Measurements from ENCODE around the gene RNF212B. TPM values are rescaled to one million over a fixed set of nuclear protein-coding genes. Genes with fewer than 3 reads are reported as not detected.
A peak's percentile ranks its signal among the peaks of the same experiment; 100 is the strongest.
"Not testable (repeated sequence)": the region's sequence is repeated elsewhere in the genome, so short reads cannot be mapped to it uniquely, and the experiment has no call there.

RNF212B gene, protein sequence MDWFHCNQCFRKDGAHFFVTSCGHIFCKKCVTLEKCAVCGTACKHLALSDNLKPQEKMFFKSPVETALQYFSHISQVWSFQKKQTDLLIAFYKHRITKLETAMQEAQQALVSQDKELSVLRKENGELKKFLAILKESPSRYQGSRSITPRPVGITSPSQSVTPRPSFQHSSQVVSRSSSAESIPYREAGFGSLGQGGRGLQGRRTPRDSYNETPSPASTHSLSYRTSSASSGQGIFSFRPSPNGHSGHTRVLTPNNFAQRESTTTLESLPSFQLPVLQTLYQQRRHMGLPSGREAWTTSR
- total RNA-seq (not detected), total RNA-seq (0 to 0.64 (median 0) reads per million in 172 experiments)
- polyA plus RNA-seq (2013, experiment 1 of 2), result not detected
- polyA plus RNA-seq (2013, experiment 2 of 2), result not detected

DNA sequence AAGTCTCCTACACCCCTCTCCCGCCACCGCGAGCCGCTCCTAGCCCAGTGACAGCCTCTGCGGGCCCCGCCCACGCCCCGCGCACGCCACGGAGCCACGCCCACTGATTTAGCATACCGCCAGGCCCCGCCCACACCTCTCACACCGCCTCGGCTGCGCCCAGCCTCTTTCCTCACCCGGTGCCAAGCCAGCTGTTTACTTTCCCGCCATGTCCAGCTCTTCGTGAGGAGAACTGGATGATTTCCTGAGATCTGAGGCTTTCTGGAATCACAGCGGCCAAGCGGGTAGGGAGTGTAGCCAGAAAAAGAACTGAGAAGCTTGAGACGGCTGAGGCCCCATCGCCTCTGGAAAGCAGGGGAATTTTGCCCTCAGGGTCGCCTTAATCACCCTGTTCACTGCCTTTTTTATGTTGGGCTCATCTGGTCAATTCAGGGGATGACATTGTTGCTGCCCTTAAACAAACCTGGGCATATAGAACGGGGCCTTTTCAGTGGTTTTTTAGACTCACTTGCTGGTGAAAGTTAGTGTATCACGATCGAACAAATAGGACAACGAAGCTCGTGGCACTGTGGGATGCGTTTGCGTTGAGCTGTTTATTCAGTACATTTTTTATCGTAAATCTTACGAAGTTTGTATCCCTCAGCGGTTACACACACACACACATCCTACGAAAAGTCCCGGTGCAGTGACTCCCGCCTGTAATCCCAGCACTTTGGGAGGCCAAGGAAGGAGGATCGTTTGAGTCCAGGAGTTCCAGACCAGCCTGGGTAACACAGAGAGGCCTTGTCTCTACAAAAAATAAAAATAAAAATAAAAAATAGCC, at the start of gene RNF212B:
Gene RNF212B, plus strand, starts transcription at position 165 of the 823 bp plus-strand sequence. CDS start 2,410 bp downstream, outside the sequence.
- CTCF ChIA-PET, result no interaction called here
- DNase-seq (peak; percentile 57 to 87 (median 72)), ATAC-seq (ENCODE audit: poor library complexity) (peak; percentile 100)
- POLR2A ChIA-PET, result interaction anchor here (0.6 to 1.0 kb wide), 2 partner anchors 8 to 143 kb away, joined by 3 to 4 read pairs; partner anchors contain the start of genes ACIN1 and C14orf119
- Mint-ChIP-seq H3K27me3 (peaks cover 46% of the 10 kb centered on the region), H3K9me3 (no peaks in the 10 kb centered on the region), H3K27ac (no peak within 1 kb of the TSS), H3K4me1 (ENCODE audit: low read depth) (peaks cover 7% of the 10 kb centered on the region), H3K36me3 (ENCODE audit: low read depth) (no peaks in the 10 kb centered on the region), H3K4me3 (no peak within 1 kb of the TSS)
- intact Hi-C loops (cut with DNase I, micrococcal nuclease), result no loop called here
- peak within 1 kb of the TSS; percentile 20 for H3K4me3 ChIP-seq (ENCODE audit: low read length)
- peaks cover 0 to 5% of the 10 kb centered on the region in 2 experiments for H3K9me3 ChIP-seq (ENCODE audit: control insufficient read depth in 1 of 2, insufficient read depth in 1 of 2, low read length in 2 of 2)
- H3K27ac ChIP-seq (ENCODE audit: low read depth in 1 of 2, low read length in 2 of 2), result no peak within 1 kb of the TSS
- H3K4me1 ChIP-seq (ENCODE audit: insufficient read depth, low read length), result peaks cover 8% of the 10 kb centered on the region
- no peaks in the 10 kb centered on the region for H3K36me3 ChIP-seq (ENCODE audit: insufficient read depth, low read length)
- H3K27me3 ChIP-seq (ENCODE audit: control insufficient read depth in 1 of 2, insufficient read depth in 2 of 2, low read length in 2 of 2), result peaks cover 0 to 10% of the 10 kb centered on the region in 2 experiments
- TF ChIP-seq, protein P1, sequence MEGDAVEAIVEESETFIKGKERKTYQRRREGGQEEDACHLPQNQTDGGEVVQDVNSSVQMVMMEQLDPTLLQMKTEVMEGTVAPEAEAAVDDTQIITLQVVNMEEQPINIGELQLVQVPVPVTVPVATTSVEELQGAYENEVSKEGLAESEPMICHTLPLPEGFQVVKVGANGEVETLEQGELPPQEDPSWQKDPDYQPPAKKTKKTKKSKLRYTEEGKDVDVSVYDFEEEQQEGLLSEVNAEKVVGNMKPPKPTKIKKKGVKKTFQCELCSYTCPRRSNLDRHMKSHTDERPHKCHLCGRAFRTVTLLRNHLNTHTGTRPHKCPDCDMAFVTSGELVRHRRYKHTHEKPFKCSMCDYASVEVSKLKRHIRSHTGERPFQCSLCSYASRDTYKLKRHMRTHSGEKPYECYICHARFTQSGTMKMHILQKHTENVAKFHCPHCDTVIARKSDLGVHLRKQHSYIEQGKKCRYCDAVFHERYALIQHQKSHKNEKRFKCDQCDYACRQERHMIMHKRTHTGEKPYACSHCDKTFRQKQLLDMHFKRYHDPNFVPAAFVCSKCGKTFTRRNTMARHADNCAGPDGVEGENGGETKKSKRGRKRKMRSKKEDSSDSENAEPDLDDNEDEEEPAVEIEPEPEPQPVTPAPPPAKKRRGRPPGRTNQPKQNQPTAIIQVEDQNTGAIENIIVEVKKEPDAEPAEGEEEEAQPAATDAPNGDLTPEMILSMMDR (IDR thresholded peaks at IDR 0.05), result no peak

- no peak for ATAC-seq (ENCODE audit: poor library complexity)
- Histone ChIP-seq H3K4me3 (ENCODE audit: low read length) (no peak overlapping the region), H3K4me1 (ENCODE audit: insufficient read depth, low read length) (no peaks in the 10 kb centered on the region), H3K36me3 (ENCODE audit: insufficient read depth, low read length) (no peaks in the 10 kb centered on the region), H3K27ac (ENCODE audit: low read depth in 1 of 2, low read length in 2 of 2) (no peak overlapping the region), H3K9me3 (ENCODE audit: control insufficient read depth in 1 of 2, insufficient read depth in 1 of 2, low read length in 2 of 2) (no peaks in the 10 kb centered on the region), H3K27me3 (ENCODE audit: control insufficient read depth in 1 of 2, insufficient read depth in 2 of 2, low read length in 2 of 2) (no peaks in the 10 kb centered on the region)
- Mint-ChIP-seq H3K27ac (no peak overlapping the region), H3K9me3 (no peaks in the 10 kb centered on the region), H3K4me3 (no peak overlapping the region), H3K36me3 (ENCODE audit: low read depth) (no peaks in the 10 kb centered on the region), H3K27me3 (peaks cover 3% of the 10 kb centered on the region), H3K4me1 (ENCODE audit: low read depth) (no peaks in the 10 kb centered on the region)
- CTCF ChIA-PET, result interaction anchor here (1.0 kb wide), 1 partner anchor 12 kb away, joined by 3 read pairs; no protein-coding TSS in a partner anchor
- no peak for DNase-seq
- intact Hi-C loops (cut with DNase I, micrococcal nuclease), result no loop called here
- TF ChIP-seq, protein P1 (IDR thresholded peaks at IDR 0.05), result no peak
- POLR2A ChIA-PET, result no interaction called here
Observed at GRCh38 chr14:23193432-23193831, 44.3 kb upstream of the RNF212B start.

DNA sequence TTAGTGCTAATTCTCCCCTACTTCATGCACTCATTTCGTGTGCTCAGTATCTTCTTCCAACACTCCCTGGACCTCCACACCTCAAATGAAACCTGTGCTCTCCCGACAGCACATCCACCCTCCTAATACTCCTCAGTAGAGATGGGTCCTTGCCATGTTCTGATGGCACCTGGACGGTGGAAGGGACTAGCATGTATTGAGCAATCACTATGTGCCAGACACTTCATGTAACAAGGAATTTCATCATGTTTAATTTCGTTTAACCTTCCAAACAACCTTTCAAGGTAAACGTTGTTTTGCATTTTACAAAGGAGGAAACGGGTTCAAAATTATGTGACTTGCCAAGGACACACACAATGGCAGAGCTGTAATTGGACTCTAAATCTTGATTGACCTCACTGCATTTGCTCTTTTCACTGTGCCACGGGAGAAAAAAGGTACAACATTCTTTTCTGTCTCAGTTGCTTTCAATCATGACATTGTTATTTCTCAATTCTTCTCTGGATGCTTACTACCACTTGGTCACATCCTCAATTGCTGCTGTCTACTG, 42.1 kb upstream of the RNF212B start:
- CTCF ChIA-PET, result no interaction called here
- ATAC-seq (ENCODE audit: poor library complexity) (no peak), DNase-seq (no peak)
- no peaks in the 10 kb centered on the region for H3K4me1 ChIP-seq (ENCODE audit: insufficient read depth, low read length)
- no peaks in the 10 kb centered on the region for H3K9me3 ChIP-seq (ENCODE audit: control insufficient read depth in 1 of 2, insufficient read depth in 1 of 2, low read length in 2 of 2)
- POLR2A ChIA-PET, result no interaction called here
- H3K36me3 Mint-ChIP-seq (ENCODE audit: low read depth), result no peaks in the 10 kb centered on the region
- TF ChIP-seq, protein P1 (IDR thresholded peaks at IDR 0.05), result no peak
- no peak overlapping the region for H3K27ac Mint-ChIP-seq
- peaks cover 3% of the 10 kb centered on the region for H3K27me3 Mint-ChIP-seq
- no peaks in the 10 kb centered on the region for H3K27me3 ChIP-seq (ENCODE audit: control insufficient read depth in 1 of 2, insufficient read depth in 2 of 2, low read length in 2 of 2)
- no peaks in the 10 kb centered on the region for H3K36me3 ChIP-seq (ENCODE audit: insufficient read depth, low read length)
- no peaks in the 10 kb centered on the region for H3K9me3 Mint-ChIP-seq
- intact Hi-C loops (cut with DNase I, micrococcal nuclease), result no loop called here
- H3K27ac ChIP-seq (ENCODE audit: low read depth in 1 of 2, low read length in 2 of 2), result no peak overlapping the region
- no peak overlapping the region for H3K4me3 ChIP-seq (ENCODE audit: low read length)
- H3K4me1 Mint-ChIP-seq (ENCODE audit: low read depth), result no peaks in the 10 kb centered on the region
- H3K4me3 Mint-ChIP-seq, result no peak overlapping the region

DNA sequence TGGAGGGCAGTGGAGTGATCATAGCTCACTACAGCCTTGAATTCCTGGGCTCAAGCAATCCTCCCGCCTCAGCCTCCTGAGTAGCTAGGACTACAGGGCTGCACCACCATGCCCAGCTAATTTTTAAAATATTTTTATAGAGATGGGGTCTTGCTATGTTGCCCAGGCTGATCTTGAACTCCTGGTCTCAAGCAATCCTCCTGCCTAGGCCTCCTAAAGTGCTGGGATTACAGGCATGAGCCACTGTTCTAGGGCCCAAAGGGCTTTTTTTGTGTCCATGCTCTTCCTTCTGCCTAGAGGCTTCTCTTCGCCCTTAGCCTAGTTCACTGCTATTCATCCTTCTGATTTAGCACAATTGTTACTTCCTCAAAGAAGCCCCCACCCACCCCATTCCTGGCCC, 41.2 kb upstream of the RNF212B start:
- H3K9me3 ChIP-seq (ENCODE audit: control insufficient read depth in 1 of 2, insufficient read depth in 1 of 2, low read length in 2 of 2); H3K27me3 ChIP-seq (ENCODE audit: control insufficient read depth in 1 of 2, insufficient read depth in 2 of 2, low read length in 2 of 2); H3K27ac Mint-ChIP-seq; H3K36me3 Mint-ChIP-seq (ENCODE audit: low read depth); H3K36me3 ChIP-seq (ENCODE audit: insufficient read depth, low read length); H3K4me3 Mint-ChIP-seq; H3K9me3 Mint-ChIP-seq; H3K27ac ChIP-seq (ENCODE audit: low read depth in 1 of 2, low read length in 2 of 2); intact Hi-C loops (cut with DNase I, micrococcal nuclease); CTCF ChIA-PET; H3K4me1 ChIP-seq (ENCODE audit: insufficient read depth, low read length); POLR2A ChIA-PET; H3K27me3 Mint-ChIP-seq; H3K4me1 Mint-ChIP-seq (ENCODE audit: low read depth); H3K4me3 ChIP-seq (ENCODE audit: low read length); ATAC-seq (ENCODE audit: poor library complexity); DNase-seq: not testable (repeated sequence)

DNA sequence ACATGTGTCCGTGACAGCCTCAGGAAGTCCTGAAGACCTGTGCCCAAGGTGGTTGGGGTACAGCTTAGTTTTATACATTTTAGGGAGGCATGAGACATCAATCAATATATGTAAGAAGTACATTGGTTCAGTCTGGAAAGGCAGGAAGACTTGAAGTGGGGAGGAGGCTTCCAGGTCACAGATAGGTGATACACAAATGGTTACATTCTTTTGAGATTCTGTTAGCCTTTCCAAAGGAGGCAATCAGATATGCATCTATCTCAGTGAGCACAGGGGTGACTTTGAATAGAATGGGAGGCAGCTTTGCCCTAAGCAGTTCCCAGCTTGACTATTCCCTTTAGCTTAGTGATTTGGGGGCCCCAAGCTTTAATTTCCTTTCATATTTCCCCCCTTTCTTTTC, 38.6 kb upstream of the RNF212B start:
- CTCF ChIA-PET; H3K4me3 ChIP-seq (ENCODE audit: low read length); H3K27ac Mint-ChIP-seq; H3K36me3 Mint-ChIP-seq (ENCODE audit: low read depth); intact Hi-C loops (cut with DNase I, micrococcal nuclease); H3K36me3 ChIP-seq (ENCODE audit: insufficient read depth, low read length); H3K27me3 ChIP-seq (ENCODE audit: control insufficient read depth in 1 of 2, insufficient read depth in 2 of 2, low read length in 2 of 2); ATAC-seq (ENCODE audit: poor library complexity); H3K27ac ChIP-seq (ENCODE audit: low read depth in 1 of 2, low read length in 2 of 2); H3K27me3 Mint-ChIP-seq; H3K4me1 Mint-ChIP-seq (ENCODE audit: low read depth); H3K9me3 Mint-ChIP-seq; H3K9me3 ChIP-seq (ENCODE audit: control insufficient read depth in 1 of 2, insufficient read depth in 1 of 2, low read length in 2 of 2); H3K4me1 ChIP-seq (ENCODE audit: insufficient read depth, low read length); POLR2A ChIA-PET; DNase-seq; H3K4me3 Mint-ChIP-seq: not testable (repeated sequence)

Data from CD4-positive, alpha-beta T cell (primary cell).